Keratinocyte (primary cell): ENCODE measurements around the gene DAPK2. TPM values are rescaled to one million over a fixed set of nuclear protein-coding genes. Genes with fewer than 3 reads are reported as not detected.
A peak's percentile ranks its signal among the peaks of the same experiment; 100 is the strongest.

Source experiments
- DNase-seq: peaks from one replicate; pipeline ENCODE4 v3.0.0-alpha.2; 2011; ENCODE audit warnings: low read depth, missing footprints, low spot score
- FAIRE-seq: peaks from 2 replicates; lab custom pipeline; 2011; peaks lifted over from hg19 to GRCh38; lab: Jason Lieb, UNC
- H2AFZ ChIP-seq: 2 replicates; pipeline ENCODE4 v1.6.0; 2012; ENCODE audit warnings: low read length, control low read depth, inconsistent platforms; ENCODE audit not compliant: control insufficient read depth
- H3K27ac ChIP-seq: 2 replicates; pipeline ENCODE4 v1.5.1; 2011; ENCODE audit warnings: low read length; ENCODE audit not compliant: control insufficient read depth, insufficient read depth
- H3K27me3 ChIP-seq: 3 replicates; pipeline ENCODE4 v1.6.0; 2011; ENCODE audit warnings: low read length; ENCODE audit not compliant: control insufficient read depth, insufficient read depth; ENCODE audit errors: extremely low read depth
- H3K36me3 ChIP-seq, 2 experiments: 2 replicates in 1 of 2; 3 replicates in 1 of 2; pipeline ENCODE4 v1.5.1; 2011; ENCODE audit warnings: low read length in 2 of 2, mild to moderate bottlenecking in 1 of 2; ENCODE audit not compliant: control insufficient read depth in 2 of 2, insufficient read depth in 2 of 2; ENCODE audit errors: extremely low read depth in 1 of 2
- H3K4me1 ChIP-seq: 3 replicates; pipeline ENCODE4 v1.5.1; 2011; ENCODE audit warnings: low read length; ENCODE audit not compliant: control insufficient read depth, insufficient read depth; ENCODE audit errors: extremely low read depth
- H3K4me2 ChIP-seq: 3 replicates; pipeline ENCODE4 v1.6.0; 2011; ENCODE audit warnings: low read depth, low read length; ENCODE audit not compliant: control insufficient read depth, insufficient read depth; ENCODE audit errors: extremely low read depth
- H3K4me3 ChIP-seq, 3 experiments: fragments of 200-600 bp in 1 of 3; sonication (generic) in 1 of 3; 2 replicates in 2 of 3; 3 replicates in 1 of 3; pipeline ENCODE4 v1.5.1; 2011 to 2016; ENCODE audit warnings: low read length in 3 of 3, mild to moderate bottlenecking in 3 of 3, control low read depth in 2 of 3, inconsistent platforms in 1 of 3, low read depth in 1 of 3, mixed read lengths in 1 of 3, mixed run types in 1 of 3, moderate library complexity in 1 of 3; ENCODE audit not compliant: control insufficient read depth in 2 of 3, insufficient read depth in 2 of 3; ENCODE audit errors: extremely low read depth in 1 of 3
- H3K79me2 ChIP-seq: 2 replicates; pipeline ENCODE4 v1.6.0; 2012; ENCODE audit warnings: low read length; ENCODE audit not compliant: control insufficient read depth, insufficient read depth
- H3K9ac ChIP-seq: 3 replicates; pipeline ENCODE4 v1.6.0; 2011; ENCODE audit warnings: low read length; ENCODE audit not compliant: control insufficient read depth, insufficient read depth; ENCODE audit errors: extremely low read depth
- H3K9me1 ChIP-seq: 3 replicates; pipeline ENCODE4 v1.6.0; 2011; ENCODE audit warnings: low read length; ENCODE audit not compliant: control insufficient read depth, insufficient read depth; ENCODE audit errors: extremely low read depth
- H3K9me3 ChIP-seq: 2 replicates; pipeline ENCODE4 v1.5.1; 2012; ENCODE audit warnings: low read depth, low read length; ENCODE audit not compliant: control insufficient read depth
- H4K20me1 ChIP-seq: 3 replicates; pipeline ENCODE4 v1.6.0; 2011; ENCODE audit warnings: low read length; ENCODE audit not compliant: control insufficient read depth, insufficient read depth; ENCODE audit errors: extremely low read depth
- EZH2 ChIP-seq: IDR thresholded peaks from one replicate; pipeline ENCODE4 v1.6.1; 2012; ENCODE audit warnings: inconsistent platforms, mild to moderate bottlenecking, low read length, moderate library complexity
- dilution Hi-C: fragments of 300-500 bp; cut with MboI; formaldehyde crosslinking; loops from one replicate; pipeline ENCODE4 v1.7.0; 2020; ENCODE audit warnings: low sequenced_read_pairs; ENCODE audit not compliant: extremely low pct_ligation_motif_present
- polyA plus RNA-seq, 5 experiments: library from polyadenylated mRNA; depleted of rRNA in 3 of 5; stranded (reverse) in 3 of 5; stranded (forward) in 1 of 5; unstranded in 1 of 5; fragments of >200 nt; gene quantifications; 1 replicate in 1 of 5; 2 replicates in 3 of 5; 3 replicates in 1 of 5; pipeline versions ENCODE4 v1.2.1 to v1.2.3, GENCODE V29; 2011 to 2012; ENCODE audit warnings: missing spikeins in 2 of 5, low read depth in 1 of 5, low replicate concordance in 1 of 5
- TF ChIP-seq, protein P1 (sequence below), 3 experiments: IDR thresholded peaks in 1 of 3; conservative IDR thresholded peaks in 1 of 3; optimal IDR thresholded peaks in 1 of 3; 2 replicates in 2 of 3; 3 replicates in 1 of 3; pipeline versions ENCODE3 to v1.5.1; 2011; ENCODE audit warnings: low read length in 3 of 3, mild to moderate bottlenecking in 3 of 3, moderate library complexity in 2 of 3, control low read depth in 1 of 3, inconsistent platforms in 1 of 3; ENCODE audit not compliant: insufficient read depth in 2 of 3; ENCODE audit errors: extremely low read depth in 1 of 3

Gene DAPK2
- polyA plus RNA-seq, 1 donor (not counting 4 experiments of a cell fraction or from before 2014, with no cell fraction given), result 1.4 TPM

DNA sequence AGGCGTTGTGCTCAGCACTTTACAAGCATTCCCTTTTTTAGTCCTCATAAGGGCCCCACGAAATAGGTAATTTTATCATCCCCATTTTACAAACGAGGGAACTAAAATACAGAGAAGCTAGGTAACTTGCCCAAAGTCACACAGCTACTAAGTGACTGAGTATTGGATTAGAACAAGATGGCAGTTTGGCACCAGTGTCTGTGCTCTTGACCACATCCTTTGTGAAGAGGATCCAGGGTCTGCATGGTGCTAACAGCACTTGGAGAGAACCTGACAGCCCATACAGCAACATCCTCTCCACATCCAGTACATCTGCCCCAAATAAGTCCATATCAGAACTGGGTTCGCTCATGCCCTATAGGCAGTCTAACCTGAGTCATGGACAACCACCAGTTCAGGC, 21.8 kb upstream of the DAPK2 start:
- TF ChIP-seq, protein P1, sequence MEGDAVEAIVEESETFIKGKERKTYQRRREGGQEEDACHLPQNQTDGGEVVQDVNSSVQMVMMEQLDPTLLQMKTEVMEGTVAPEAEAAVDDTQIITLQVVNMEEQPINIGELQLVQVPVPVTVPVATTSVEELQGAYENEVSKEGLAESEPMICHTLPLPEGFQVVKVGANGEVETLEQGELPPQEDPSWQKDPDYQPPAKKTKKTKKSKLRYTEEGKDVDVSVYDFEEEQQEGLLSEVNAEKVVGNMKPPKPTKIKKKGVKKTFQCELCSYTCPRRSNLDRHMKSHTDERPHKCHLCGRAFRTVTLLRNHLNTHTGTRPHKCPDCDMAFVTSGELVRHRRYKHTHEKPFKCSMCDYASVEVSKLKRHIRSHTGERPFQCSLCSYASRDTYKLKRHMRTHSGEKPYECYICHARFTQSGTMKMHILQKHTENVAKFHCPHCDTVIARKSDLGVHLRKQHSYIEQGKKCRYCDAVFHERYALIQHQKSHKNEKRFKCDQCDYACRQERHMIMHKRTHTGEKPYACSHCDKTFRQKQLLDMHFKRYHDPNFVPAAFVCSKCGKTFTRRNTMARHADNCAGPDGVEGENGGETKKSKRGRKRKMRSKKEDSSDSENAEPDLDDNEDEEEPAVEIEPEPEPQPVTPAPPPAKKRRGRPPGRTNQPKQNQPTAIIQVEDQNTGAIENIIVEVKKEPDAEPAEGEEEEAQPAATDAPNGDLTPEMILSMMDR (optimal IDR thresholded peaks at IDR 0.05 in 1 of 3, IDR thresholded peaks at IDR 0.05 in 1 of 3, conservative IDR thresholded peaks at IDR 0.05 in 1 of 3; ENCODE audit: extremely low read depth in 1 of 3, insufficient read depth in 2 of 3, low read length in 3 of 3), result no peak
- no peak for TF ChIP-seq EZH2
- no peak for DNase-seq
- Histone ChIP-seq H3K27me3 (no peaks in the 10 kb centered on the region), H3K79me2 (no peaks in the 10 kb centered on the region), H3K9ac (no peak overlapping the region), H3K27ac (no peak overlapping the region), H3K9me1 (no peaks in the 10 kb centered on the region), H2AFZ (no peak overlapping the region), H4K20me1 (no peaks in the 10 kb centered on the region), H3K9me3 (no peaks in the 10 kb centered on the region), H3K4me2 (no peak overlapping the region), H3K4me3 (no peak overlapping the region), H3K36me3 (peaks cover 1 to 11% of the 10 kb centered on the region in 2 experiments), H3K4me1 (peaks cover 3% of the 10 kb centered on the region)
- FAIRE-seq, result no peak
- dilution Hi-C loops, result no loop called here

DNA sequence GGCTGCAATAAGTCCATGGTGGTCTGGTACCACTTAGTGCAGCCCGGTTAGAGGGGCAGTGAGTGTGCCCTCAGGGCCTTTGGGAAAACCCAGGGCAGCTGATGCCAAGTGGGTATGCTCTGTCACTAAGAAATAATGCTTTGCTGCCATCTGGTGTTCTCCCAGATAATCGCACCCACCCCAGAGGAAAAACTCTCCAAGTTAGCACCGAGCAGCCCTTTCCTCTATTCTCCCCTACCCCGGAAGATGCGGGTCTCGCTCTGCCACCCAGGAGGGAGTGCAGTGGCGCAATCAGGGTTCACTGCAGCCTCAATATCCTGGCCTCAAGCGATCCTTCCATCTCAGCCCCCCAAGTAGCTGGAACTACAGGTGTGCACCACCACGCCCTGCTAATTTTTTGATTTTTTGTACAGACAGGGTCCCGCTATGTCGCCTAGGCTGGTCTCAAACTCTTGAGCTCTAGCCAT, 21.3 kb upstream of the DAPK2 start:
- no peak overlapping the region for H3K4me2 ChIP-seq
- dilution Hi-C loops, result no loop called here
- TF ChIP-seq EZH2, result no peak
- TF ChIP-seq, protein P1 (optimal IDR thresholded peaks at IDR 0.05 in 1 of 3, IDR thresholded peaks at IDR 0.05 in 1 of 3, conservative IDR thresholded peaks at IDR 0.05 in 1 of 3; ENCODE audit: extremely low read depth in 1 of 3, insufficient read depth in 2 of 3, low read length in 3 of 3), result peak; percentile 82 to 88 (median 83)
- peaks cover 3% of the 10 kb centered on the region for H3K4me1 ChIP-seq
- H2AFZ ChIP-seq, result no peak overlapping the region
- H3K27me3 ChIP-seq, result no peaks in the 10 kb centered on the region
- peaks cover 0 to 11% of the 10 kb centered on the region in 2 experiments for H3K36me3 ChIP-seq
- no peak overlapping the region for H3K27ac ChIP-seq
- no peaks in the 10 kb centered on the region for H3K9me1 ChIP-seq
- no peaks in the 10 kb centered on the region for H3K9me3 ChIP-seq
- peak; percentile 41 for FAIRE-seq
- H3K9ac ChIP-seq, result no peak overlapping the region
- H4K20me1 ChIP-seq, result no peaks in the 10 kb centered on the region
- H3K79me2 ChIP-seq, result no peaks in the 10 kb centered on the region
- no peak overlapping the region for H3K4me3 ChIP-seq
- no peak for DNase-seq
